ENCODE data around the gene PTAR1. TPM values are rescaled to one million over a fixed set of nuclear protein-coding genes. Genes with fewer than 3 reads are reported as not detected.

Gene PTAR1
- total and polyA plus RNA-seq, 10 donors, result 6.3 to 122 (median 56.5) TPM

DNA sequence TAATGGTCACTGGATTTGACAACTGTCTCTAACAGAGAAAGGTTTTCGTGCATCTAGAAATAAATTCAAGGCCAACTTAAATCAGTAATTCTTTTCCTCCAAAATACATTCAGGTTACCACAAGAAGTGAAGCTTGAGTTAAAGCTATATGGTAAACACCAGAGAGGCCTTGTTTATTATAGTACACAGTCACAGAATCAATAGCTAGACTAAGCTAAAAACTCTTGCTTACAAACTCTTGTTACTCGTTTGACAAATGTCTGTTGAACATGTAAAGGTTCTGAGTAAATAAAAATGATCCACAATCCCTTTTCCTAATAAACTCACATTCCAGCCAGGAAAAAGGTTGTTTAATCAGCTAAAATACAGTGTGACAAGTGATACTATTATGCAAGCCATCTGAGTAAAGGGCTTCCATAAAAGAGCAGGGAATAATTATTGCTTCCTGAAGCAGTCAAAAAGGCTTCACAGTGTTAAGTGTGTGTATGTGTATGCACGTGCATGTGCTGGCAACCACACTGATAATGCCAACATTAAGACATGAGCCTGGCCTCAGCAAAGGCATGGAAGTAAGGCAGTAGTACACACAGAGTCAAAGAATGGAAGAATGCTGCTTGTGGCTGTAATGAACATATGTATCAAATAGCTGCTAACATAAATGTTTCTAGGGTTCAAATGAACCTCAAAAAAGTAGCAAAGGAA lies 12.8 kb downstream of the PTAR1 start:
- H3K27ac ChIP-seq, result peak overlapping the region in 4 of 8 donors; percentile 42 to 80 (median 74)
- 68 to 82% (median 71%) methylated on average over 3 of the region's 3 CpGs for WGBS, 5 donors
- peaks cover 0 to 66% (median 22%) of the 10 kb centered on the region in 6 donors for H3K36me3 ChIP-seq
- peaks cover 0 to 56% (median 20%) of the 10 kb centered on the region in 6 donors for H3K4me1 ChIP-seq
- peak overlapping the region in 1 of 8 donors; percentile 17 for H3K4me3 ChIP-seq
- intact Hi-C loops (cut with DNase I; ENCODE audit: low total_unique reads), result no loop called here
- no peak for TF ChIP-seq POLR2AphosphoS5 (IDR thresholded peaks at IDR 0.05)
- TF ChIP-seq, protein P1, sequence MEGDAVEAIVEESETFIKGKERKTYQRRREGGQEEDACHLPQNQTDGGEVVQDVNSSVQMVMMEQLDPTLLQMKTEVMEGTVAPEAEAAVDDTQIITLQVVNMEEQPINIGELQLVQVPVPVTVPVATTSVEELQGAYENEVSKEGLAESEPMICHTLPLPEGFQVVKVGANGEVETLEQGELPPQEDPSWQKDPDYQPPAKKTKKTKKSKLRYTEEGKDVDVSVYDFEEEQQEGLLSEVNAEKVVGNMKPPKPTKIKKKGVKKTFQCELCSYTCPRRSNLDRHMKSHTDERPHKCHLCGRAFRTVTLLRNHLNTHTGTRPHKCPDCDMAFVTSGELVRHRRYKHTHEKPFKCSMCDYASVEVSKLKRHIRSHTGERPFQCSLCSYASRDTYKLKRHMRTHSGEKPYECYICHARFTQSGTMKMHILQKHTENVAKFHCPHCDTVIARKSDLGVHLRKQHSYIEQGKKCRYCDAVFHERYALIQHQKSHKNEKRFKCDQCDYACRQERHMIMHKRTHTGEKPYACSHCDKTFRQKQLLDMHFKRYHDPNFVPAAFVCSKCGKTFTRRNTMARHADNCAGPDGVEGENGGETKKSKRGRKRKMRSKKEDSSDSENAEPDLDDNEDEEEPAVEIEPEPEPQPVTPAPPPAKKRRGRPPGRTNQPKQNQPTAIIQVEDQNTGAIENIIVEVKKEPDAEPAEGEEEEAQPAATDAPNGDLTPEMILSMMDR (IDR thresholded peaks at IDR 0.05 in 8 of 11, conservative IDR thresholded peaks at IDR 0.05 in 3 of 11), result no peak
- no peak for TF ChIP-seq POLR2A (IDR thresholded peaks at IDR 0.05)
- no peaks in the 10 kb centered on the region for H3K27me3 ChIP-seq (replicated peaks in 1 of 7)
- no peaks in the 10 kb centered on the region for H3K9me3 ChIP-seq
- DNase-seq, result no peak

DNA sequence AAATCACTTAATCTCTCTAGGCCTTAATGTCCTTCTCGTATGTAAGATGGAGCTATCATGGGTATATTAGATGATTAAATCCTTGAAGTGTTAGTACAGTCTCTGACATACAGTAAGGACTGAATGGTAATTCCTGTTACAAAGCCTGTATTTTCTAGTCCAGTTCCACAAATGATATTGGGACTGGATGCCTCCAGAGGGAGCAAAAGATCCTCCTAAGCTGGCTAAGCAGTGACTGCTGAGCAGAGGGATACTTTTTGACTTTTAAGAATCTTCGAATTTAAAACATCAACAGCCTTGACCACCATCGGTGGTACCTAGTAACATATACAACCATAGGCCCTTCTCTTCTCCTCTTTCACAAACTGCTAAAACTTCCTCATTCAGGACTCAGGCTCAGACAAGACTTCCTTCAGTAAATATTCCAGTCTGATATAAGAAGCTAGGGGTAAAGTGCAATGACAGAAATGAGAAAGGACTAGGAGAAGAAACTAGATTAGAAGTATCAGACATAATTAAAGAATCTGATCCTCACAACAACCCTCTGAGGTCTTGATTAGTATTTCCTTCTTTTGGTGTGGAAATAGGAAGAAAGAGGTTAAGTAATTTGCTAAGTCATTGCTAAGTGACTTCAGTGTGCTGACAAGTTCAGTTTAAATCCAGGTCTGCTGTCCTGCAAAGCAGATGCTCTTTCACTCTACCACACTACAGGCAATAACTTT lies 13.9 kb downstream of the PTAR1 start:
- peak overlapping the region in 7 of 8 donors; percentile 17 to 80 (median 68) for H3K27ac ChIP-seq
- DNase-seq, result no peak
- intact Hi-C loops (cut with DNase I; ENCODE audit: low total_unique reads), result no loop called here
- 35 to 47% (median 39%) methylated on average over 3 of the region's 3 CpGs for WGBS, 5 donors
- peaks cover 0 to 48% (median 18%) of the 10 kb centered on the region in 6 donors for H3K4me1 ChIP-seq
- H3K27me3 ChIP-seq (replicated peaks in 1 of 7), result no peaks in the 10 kb centered on the region
- H3K4me3 ChIP-seq, result peak overlapping the region in 1 of 8 donors; percentile 17
- TF ChIP-seq POLR2A (IDR thresholded peaks at IDR 0.05), result no peak
- TF ChIP-seq, protein P1 (IDR thresholded peaks at IDR 0.05 in 8 of 11, conservative IDR thresholded peaks at IDR 0.05 in 3 of 11), result peak in 1 of 11 experiments; percentile 15
- peaks cover 0 to 75% (median 22%) of the 10 kb centered on the region in 6 donors for H3K36me3 ChIP-seq
- H3K9me3 ChIP-seq, result no peaks in the 10 kb centered on the region

DNA sequence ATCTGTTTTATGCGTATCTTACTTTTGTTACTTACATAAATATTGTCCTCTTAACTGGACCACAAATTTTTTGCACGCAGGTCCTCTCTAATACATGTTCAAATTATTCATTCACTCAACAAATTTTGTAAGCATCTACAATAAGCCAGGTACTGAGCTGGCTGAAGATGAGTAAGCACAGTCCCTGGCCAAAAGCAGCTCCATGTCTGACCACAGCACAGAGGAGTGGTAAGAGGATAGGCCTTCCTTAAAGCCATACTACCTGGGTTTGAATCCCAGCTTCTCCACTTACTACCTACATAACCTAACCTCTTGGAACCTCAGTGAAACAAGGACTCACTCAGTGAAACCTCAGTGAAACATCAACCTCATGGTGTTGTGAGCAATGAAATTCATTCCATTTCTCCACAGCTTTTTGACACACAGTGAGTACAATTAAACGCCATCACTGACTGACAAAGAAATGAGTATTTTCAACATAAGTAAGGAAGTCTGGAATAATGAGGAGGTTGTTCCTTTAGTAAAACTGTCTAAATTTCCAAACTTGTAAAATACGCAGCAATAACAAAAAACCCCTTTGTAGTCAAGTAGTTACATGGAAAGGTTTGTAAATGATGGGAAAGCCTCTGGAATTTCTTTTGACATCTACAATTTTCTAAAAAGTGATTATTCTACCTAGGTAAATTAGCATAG lies 15.0 kb downstream of the PTAR1 start:
- intact Hi-C loops (cut with DNase I; ENCODE audit: low total_unique reads), result no loop called here
- Histone ChIP-seq H3K27ac (peak overlapping the region in 5 of 8 donors; percentile 42 to 80 (median 71)), H3K4me1 (peaks cover 0 to 48% (median 18%) of the 10 kb centered on the region in 6 donors), H3K36me3 (peaks cover 0 to 75% (median 22%) of the 10 kb centered on the region in 6 donors), H3K27me3 (replicated peaks in 1 of 7) (no peaks in the 10 kb centered on the region), H3K4me3 (peak overlapping the region in 1 of 8 donors; percentile 17), H3K9me3 (no peaks in the 10 kb centered on the region)
- WGBS, 5 donors, result 95 to 99% (median 97%) methylated on average over 4 of the region's 4 CpGs
- TF ChIP-seq POLR2A (IDR thresholded peaks at IDR 0.05) (no peak), POLR2AphosphoS5 (IDR thresholded peaks at IDR 0.05) (no peak)
- TF ChIP-seq, protein P1 (IDR thresholded peaks at IDR 0.05 in 8 of 11, conservative IDR thresholded peaks at IDR 0.05 in 3 of 11), result no peak
- no peak for DNase-seq
